Activated CD4-positive, alpha-beta T cell treated with anti-CD3 and anti-CD28 coated beads for 4 hours (primary cell): ENCODE measurements around the gene CEP164.
"Not testable (repeated sequence)": the region's sequence is repeated elsewhere in the genome, so short reads cannot be mapped to it uniquely, and the experiment has no call there.

Source experiments
- DNase-seq, 2 donors: peaks; one replicate each; pipeline ENCODE4 v3.0.0-alpha.2; 2020

Gene CEP164

DNA sequence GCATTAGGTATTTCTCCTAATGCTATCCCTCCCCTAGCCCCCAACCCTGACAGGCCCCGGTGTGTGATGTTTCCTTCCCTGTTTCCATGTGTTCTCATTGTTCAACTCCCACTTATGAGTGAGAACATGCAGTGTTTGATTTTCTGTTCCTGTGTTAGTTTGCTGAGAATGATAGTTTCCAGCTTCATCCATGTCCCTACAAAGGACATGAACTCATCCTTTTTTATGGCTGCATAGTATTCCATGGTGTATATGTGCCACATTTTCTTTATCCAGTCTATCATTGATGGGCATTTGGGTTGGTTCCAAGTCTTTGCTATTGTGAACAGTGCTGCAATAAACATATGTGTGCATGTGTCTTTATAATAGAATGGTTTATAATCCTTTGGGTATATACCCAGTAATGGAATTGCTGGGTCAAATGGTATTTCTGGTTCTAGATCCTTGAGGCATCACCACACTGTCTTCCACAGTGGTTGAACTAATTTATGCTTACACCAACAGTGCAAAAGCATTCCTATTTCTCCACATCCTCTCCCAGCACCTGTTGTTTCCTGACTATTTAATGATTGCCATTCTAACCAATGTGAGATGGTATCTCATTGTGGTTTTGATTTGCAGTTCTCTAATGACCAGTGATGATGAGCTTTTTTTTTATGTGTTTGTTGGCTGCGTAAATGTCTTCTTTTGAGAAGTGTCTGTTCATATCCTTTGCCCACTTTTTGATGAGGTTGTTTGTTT is 71.6 kb downstream of the CEP164 start:
- not testable (repeated sequence) for DNase-seq

DNA sequence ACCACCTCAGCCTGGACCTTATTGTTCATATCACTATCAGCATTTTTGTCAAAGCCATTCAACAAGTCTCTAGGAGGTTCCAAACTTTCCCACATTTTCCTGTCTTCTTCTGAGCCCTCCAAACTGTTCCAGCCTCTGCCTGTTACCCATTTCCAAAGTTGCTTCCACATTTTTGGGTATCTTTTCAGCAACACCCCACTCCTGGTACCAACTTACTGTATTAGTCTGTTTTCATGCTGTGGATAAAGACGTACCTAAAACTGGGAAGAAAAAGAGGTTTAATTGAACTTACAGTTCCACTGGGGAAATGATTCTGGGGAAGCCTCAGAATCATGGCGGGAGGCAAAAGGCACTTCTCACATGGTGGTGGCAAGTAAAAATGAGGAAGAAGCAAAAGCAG is 78.2 kb downstream of the CEP164 start:
- not testable (repeated sequence) for DNase-seq

DNA sequence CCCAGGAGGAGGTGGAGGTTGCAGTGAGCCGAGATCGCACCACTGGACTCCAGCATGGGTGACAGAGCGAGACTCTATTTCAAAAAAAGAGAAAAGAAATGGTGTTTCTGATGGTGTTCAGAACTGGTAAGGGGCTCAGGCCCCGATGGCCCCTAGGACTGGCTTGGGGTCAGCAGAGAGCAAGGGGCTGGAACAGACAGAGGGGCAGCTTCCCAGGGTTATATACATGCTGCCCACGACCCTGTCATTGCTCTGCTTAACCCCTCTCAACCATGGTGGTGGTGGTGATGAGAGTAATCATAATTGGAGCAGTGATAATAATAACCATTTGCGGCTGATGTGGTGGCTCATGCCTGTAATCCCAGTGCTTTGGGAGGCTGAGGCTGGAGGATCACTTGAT is 79.4 kb downstream of the CEP164 start:
- no peak for DNase-seq

DNA sequence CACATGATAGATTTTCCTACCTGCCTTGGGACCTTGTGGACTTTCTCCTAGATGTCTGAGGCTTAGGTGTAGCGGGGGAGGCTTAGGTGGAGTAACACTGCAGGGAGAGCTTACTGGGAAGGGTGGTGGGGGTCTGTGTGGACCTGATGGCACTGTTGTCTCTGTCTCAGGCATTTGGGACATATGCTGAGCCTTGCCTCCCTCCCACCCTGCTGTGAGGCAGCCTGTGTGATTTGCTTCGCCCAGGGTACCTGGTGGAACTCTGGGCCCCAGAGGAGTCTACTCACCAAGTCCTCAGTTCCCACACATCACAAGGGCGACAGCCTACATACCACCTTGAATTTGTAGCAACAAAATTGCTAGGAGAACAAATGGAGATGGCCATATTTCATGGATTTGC is 80.7 kb downstream of the CEP164 start:
- DNase-seq: no peak

DNA sequence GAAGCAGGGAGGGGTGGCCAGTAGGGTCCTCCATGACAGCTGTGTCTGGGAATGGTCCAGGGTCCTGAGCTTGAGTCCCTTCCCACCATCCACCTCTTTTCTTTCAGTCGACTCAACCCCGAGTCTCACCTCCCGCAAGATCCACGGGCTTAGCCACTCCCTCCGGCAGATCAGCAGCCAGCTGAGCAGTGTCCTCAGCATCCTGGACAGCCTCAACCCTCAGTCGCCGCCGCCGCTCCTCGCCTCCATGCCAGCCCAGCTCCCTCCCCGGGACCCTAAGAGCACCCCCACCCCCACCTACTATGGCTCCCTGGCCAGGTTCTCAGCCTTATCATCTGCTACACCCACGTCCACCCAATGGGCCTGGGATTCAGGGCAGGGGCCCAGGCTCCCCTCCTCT is 81.9 kb downstream of the CEP164 start:
- no peak for DNase-seq

DNA sequence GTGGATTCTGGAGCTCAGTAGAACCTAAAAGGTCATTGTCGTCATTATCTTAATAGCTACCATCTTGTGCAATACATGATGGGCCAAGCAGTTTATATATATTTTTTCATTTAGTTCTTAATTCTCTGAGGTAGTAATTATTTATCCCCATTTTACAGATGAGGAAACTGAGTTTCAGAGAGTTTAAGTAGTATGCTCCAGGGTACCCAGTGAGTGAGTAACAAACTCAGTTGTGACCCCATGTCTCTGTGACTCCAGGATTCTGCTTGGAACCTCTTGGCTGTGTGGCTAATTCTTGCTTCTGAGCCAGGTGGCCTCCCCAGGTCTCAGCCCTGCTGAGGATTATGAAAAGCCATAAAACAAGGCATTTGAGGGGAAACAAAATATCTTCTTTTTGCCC is 82.6 kb downstream of the CEP164 start:
- no peak for DNase-seq

DNA sequence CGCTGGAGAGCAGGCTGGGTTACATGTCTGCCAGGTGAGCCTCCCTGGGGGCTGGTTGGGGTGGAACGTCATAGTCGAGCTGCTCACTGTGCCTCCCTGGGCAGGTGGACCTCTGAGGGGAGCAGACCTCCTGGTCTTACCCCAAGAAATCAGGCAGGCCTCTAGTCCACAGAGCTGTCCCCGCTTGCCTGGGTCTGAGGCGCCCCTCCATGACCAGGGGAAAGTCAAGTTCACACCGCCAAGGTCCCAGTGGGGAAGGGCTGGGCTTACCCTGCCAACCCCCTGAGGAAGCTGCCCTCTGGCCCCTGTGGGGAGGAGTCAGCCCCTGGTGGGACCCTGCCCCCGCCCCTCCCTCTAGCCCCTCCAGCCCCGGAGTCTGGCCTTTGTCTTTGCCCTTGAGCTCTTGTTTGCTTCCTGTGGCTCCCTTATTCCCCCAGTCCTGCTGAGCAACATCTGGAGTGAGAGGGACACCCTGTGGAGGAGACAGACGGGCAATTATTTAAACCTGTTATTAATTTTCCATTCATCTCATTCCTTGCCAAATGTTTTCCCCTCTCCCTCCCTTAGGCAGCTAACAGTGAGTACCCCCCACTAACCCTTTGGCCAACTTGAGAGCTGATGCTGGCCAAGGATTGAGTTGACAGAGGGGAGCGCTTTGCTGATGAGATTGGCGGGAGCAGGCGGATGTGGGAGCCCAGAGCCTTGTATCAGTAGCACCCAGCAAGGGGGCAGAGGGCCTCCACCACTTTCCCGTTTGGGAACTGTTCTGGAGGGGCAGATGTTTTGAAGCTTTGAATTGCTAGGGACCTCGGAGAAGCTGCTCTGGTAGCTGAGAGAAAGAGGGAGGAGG is 83.4 kb downstream of the CEP164 start:
- no peak for DNase-seq

DNA sequence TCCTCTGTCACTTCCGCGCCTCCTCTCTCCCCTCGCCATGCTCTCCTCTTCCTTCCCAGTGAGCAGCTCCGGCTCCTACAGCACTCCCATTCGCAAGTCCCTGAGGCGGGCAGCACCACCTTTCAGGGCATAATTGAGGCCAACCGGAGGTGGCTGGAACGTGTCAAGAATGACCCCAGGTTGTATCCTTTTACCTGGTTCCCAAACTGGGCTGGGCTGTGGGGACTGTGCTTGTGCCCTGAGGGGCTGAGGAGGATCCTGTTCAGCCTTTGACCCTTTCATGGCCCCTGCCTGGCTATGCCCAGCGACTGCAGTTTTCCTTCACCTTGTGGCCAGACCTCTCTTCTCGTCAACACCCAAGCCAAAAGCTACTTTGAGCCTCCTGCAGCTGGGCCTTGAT is 84.1 kb downstream of the CEP164 start:
- no peak for DNase-seq

DNA sequence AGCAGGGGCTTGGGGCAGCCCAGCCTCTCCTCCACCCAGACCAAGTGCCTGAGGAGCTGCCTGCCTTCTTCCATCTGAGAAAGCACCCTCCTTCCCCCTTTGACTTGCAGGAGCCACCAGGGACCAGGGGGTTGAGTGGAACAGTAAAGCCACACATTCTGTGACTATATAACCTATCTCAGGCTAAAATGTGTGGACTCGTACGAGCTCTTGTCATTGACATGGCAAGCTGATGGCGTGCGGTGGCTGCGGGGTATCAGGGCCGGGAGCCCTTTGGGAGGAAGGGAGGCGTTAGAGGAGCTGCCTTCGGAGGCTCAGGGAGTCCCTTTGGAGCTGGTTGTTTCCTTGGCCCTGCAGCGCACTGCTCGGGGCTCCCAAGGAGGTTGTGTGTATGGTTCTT is 84.5 kb downstream of the CEP164 start:
- no peak for DNase-seq

DNA sequence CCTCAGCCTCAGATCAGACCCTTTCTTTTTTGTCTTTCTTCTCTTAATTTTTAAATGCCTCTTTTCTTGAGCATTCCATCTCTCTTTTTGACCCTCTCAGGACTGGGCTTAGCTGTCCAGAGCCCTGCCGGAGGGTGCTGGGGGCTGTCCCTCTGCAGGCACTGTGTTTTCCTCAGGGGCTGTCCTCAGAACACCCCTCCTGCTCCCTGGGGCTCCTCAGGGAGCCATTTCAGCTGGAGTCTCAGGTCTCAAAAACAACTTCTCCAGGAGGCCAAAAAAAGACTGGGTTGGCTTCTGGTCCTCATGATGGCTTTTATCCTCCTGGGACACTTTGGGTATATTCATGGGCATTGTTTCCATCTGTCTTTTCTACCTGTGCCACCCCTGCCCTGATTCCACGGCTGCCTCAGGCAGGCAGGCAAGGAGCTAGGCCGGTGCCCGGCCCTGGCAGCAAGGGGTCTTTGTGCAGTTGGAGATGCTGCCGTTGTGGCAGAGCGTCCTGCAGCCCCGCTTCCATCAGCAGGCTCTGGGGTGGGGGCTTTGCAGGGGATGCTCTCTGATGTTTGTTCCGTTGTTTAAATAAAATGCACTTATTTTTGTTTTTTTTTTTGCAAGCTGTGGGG is 85.1 kb downstream of the CEP164 start:
- DNase-seq: no peak

DNA sequence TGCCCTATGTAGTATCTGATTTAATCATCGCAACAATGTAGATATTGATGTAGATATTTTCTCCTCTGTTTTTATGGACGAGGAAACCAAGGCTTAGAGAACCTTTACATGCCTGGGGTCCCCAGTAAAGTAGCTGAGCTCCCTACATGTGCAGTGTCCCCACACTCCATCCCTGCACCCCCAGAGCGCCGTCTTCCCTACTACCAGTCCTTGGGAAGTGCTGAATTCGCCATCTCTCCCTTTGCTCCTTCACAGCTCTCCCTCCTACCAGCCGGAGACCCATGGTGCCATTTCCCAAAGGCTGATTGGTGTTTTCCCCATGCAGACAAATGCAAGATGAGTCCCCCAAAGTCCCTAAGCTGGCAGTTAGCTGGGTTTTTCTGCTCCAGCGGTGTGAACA is 86.0 kb downstream of the CEP164 start:
- DNase-seq: no peak

DNA sequence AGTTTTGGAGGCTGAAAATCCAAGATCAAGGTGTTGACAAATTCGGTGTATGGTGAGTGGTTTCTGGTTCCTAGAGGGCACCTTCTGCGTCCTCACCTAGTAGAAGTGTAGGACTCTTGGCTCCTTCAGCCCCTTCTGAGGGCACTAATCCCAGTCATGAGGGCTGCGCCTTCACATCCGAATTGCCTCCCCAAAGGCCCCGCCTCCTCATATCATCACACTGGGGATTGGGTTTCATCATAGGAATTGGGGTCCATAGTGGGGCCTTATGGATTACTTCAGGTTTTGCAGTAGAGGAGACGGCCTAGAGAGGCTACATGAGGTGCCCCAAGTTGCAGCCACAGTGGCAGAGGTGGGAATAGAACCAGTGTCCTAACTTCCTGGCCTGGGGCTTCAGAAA is 87.1 kb downstream of the CEP164 start:
- no peak for DNase-seq

DNA sequence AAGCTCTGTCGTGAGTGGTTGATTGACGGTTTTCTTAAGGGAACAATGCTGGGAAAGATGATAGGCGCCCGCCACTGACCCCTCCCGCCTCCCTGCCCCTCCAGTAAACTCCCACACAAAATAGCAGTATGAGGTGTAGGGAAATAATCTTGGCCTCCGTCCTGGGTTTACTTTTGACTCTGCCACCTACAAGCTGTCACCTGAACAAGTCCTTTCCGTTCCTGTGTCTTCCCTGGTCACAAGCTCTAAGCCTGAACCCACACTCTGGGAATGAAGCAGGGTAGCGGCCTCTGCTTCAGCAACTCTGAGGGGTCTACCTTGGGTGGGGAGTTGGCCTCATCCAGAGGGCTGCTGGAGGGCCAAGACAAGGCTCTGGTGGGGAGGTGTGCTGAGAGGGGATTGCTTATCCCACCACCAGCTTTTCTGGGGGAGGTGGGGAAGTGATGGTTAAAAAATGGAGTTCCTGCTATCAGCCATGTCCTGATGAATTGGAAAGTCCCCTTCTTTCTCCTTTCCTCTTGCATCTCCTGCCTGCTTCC is 87.8 kb downstream of the CEP164 start:
- no peak for DNase-seq

DNA sequence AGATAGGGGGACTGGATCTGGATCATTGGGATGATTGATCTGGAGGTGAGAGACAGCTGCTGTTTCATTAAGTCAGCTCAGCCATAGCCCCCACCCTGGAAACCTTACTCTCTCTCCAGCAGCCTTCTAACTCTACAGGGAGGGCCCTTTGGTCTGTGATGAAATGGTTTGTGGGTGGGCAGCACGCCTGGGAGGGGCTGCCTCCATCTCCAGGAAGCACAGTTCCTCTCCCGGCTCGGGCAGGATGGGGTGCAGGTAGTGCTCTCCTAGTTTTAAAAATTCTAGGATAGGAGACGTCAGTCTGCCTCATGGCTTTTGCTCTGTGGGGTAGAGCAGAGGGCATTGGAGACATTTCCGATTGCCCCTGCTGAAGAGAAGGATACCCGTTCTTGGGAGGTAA is 89.7 kb downstream of the CEP164 start:
- no peak for DNase-seq

DNA sequence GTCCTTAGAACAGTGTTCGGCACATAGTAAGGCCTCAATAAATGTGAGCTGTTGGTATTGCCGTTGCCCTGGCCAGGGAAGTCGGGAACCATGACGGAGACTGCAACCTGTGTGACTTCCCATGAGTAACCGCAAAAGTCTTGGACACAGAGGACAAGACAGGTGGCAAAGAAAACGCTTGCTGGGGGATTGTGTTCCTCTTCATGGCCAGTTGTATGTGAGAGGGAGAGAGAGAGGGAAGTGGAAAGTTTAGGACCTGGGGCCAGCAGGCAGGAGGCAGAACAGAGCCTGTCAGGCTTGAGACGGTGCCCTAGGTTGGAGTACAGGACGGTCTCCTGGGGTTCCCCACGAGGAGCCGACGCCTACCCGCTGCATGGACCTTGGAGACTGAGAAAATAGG is 90.2 kb downstream of the CEP164 start:
- no peak for DNase-seq

DNA sequence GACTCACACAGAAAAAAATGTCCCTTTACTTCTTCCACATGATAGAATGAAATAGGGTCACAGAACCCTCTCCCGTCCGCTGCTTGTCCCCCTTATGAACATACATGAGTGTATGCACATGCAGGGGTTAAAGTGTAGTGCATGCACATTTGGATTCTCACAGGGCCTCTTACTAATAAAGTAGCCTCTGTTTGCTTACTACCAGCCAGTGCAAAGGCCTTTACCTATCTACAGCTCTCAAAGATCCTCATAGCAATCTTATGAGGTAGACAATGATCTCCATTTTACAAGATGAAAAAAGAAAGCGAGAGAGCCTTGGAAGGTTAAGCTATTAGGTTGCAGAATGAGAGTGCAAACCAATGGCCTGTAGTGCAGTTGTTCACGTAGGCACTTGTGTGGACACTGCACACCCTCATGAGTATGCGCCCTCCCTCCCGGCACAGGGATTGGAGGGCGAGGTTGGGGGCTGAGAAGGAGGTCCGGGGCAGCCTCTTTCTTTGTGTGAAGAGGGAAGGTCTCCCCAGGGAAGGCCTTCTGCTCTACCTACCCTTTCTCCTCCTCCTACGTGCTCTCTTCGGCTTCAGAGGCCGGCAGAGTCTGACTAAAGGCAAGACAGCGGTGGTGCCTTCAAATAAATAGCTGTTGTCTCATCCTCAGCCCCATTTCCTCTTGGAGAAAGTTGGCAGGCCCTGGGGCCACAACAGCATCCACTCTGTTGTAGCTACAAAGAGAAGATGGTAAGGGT is 91.3 kb downstream of the CEP164 start:
- DNase-seq: no peak

DNA sequence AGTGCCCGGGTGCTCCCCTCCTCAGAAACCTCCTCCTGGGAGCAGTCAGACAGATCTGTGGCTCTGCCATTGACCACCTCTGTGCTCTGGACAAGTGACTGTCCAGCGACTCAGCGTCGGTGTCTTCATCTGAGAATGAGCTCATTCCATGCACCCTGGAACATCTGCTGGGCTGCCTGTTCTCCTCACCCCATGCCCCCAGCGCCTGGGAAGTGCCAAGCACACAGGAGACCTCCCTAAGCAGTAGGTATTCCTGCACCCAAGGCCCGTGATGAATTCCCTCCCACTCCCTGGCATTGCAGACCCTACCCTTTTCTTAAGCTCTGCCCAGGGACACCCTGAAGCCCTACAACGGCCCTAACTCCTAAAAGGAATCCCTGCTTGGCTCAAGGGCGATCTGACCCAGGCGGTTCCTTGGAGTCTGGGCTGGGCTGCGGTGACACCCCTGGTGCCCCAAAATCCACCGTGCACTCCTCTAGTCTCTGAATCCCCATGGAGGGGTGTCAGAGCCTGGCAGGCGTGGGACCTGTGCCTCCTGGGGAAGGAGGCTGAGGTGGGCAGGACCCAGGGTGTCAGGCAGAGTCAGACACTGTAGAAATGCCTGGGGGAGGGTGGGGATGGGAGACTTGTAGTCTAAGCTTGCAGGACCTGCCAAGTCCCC is 92.0 kb downstream of the CEP164 start:
- DNase-seq: no peak

DNA sequence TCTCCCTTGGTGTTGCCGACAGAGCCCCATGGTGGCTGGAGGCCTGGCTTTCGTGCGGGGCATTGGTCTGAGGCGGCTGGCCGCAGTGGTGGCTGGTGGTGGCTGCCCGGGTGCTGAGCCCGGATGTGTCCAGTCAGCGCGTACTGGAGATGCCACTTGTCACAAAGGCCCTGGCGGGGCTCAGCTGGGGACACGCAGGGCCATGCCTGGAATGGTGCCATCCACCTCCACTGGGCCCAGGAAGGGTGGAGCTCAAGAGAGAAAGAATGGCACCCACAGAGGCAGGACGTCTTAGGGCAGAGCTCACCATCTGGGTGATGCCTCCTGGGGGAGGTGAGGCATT is 92.5 kb downstream of the CEP164 start:
- no peak for DNase-seq

DNA sequence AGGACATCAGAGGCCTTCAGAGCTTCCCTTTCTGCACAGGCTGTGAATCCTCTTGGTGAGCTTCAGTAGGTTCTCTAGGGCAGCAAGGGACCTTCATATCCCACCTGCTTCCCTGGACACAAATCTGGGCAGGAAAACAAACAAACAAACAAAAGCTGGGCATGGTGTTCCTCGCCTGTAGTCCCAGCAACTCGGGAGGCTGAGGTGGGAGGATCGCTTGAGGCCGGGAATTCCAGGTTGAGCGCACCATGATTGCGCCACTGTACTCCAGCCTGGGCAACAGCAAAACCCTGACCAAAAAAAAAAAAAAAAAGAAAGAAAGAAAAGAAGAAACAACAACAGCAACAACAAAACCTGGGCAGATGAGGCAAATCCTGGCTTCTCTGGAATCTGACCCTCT is 92.9 kb downstream of the CEP164 start:
- DNase-seq: no peak

DNA sequence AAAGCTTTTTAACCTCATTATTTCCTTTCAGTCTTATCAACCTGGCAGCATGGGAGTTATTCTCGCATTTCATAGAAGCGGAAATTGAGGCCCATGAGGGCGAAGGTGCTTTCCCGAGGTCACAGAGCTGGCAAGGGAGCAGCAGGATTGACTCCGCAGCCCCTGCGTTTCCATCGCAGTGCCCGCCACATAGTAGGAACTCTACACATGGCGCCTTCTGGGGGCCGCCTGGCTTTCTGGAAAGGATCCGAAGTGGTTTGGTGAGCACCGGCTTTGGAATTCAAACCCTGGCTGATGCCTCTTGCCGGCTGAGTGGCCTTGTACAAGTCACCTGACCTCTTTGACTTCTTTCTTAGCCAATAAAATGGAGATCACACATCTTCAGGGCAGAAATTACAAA is 93.4 kb downstream of the CEP164 start:
- DNase-seq: no peak

DNA sequence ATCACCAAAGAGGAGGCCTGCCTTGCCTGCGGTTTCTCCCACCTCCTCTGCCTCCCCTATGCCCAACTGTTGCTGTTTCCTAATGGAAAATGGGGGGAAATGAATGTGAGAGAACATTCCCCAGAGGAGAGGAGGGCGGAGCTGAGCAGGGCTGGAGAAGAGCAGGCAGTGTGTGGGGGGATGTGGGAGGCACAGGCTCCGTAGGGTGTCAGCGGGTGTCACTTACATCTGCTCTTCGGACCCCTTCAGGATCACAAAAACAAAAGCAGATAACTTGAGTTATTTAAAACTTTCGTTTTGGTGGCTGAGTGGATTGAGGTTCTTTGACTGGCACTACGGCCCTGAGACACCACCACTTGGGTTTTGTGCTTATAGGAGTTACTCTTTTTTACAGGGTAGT is 93.8 kb downstream of the CEP164 start:
- DNase-seq: no peak

DNA sequence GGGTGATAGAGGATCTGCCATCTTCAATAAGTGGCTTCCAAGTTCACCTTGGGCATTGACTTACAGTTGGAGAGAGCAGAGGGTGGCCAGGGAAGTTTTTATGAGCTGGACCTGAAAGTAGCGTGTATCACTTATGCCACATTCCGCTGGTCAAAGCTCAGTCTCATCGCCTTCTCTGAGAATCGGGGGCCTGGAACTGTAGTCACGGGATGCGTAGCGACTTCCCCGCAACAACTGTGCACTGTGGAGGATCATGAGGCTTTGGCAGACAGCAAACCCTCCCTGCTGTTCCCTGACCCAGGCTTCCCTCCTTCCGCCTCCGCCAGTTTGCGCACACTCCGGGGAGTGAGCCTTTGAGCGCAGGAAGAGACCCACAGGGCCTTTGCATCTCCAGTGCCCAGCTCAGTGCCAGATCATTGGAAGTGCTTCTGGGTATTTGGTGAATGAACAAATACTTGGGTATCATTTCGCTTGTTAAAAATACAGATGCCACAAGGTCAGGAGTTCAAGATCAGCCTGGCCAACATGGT is 95.5 kb downstream of the CEP164 start:
- DNase-seq: no peak
